ENCODE measurements around the gene THOC7.

The THOC7 gene

DNA sequence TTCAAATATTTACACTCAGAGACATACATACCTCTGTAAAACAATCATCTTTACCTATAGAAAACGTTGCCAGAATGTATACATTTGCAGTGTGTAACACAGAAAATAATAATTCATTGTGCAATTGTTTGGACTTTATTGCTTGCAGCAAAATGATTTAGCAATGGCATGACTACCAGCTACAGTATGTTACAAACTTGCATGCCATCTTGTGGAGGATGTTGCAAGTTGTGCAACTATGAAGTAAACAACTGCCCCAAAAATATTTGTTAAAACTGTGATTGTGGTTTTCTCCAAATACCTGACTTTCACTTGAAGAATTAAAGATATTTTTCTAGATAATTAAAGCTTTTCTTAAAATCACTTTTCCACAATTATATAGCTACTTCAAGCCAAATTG, 71.6 kb downstream of the THOC7 start:
- no peaks in the 10 kb centered on the region for H3F3A ChIP-seq (ENCODE audit: low read depth)
- H3K27me3 ChIP-seq (ENCODE audit: insufficient read depth, low read length, poor library complexity, severe bottlenecking) = no peaks in the 10 kb centered on the region
- no peak overlapping the region for H2AFZ ChIP-seq (ENCODE audit: low read length)
- no peak overlapping the region for H3K4me3 ChIP-seq (ENCODE audit: low read length, poor library complexity, severe bottlenecking)
- H3K9ac ChIP-seq (ENCODE audit: low read depth, low read length, poor library complexity, severe bottlenecking) = no peak overlapping the region
- no peaks in the 10 kb centered on the region for H4K20me1 ChIP-seq (ENCODE audit: insufficient read depth, low read length, poor library complexity, severe bottlenecking)
- no peaks in the 10 kb centered on the region for H3K79me2 ChIP-seq (ENCODE audit: insufficient read depth, low read length)
- no peaks in the 10 kb centered on the region for H3K9me2 ChIP-seq (replicated peaks; ENCODE audit: low read depth, low read length)
- TF ChIP-seq EZH2phosphoT487 (IDR thresholded peaks at IDR 0.05; ENCODE audit: borderline replicate concordance) = no peak
- TF ChIP-seq, protein P1, sequence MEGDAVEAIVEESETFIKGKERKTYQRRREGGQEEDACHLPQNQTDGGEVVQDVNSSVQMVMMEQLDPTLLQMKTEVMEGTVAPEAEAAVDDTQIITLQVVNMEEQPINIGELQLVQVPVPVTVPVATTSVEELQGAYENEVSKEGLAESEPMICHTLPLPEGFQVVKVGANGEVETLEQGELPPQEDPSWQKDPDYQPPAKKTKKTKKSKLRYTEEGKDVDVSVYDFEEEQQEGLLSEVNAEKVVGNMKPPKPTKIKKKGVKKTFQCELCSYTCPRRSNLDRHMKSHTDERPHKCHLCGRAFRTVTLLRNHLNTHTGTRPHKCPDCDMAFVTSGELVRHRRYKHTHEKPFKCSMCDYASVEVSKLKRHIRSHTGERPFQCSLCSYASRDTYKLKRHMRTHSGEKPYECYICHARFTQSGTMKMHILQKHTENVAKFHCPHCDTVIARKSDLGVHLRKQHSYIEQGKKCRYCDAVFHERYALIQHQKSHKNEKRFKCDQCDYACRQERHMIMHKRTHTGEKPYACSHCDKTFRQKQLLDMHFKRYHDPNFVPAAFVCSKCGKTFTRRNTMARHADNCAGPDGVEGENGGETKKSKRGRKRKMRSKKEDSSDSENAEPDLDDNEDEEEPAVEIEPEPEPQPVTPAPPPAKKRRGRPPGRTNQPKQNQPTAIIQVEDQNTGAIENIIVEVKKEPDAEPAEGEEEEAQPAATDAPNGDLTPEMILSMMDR (conservative IDR thresholded peaks at IDR 0.05; ENCODE audit: low read length) = no peak
- H3K9me3 ChIP-seq (ENCODE audit: insufficient read depth, low read depth, low read length) = no peaks in the 10 kb centered on the region
- H3K36me3 ChIP-seq (ENCODE audit: insufficient read depth, low read length) = no peaks in the 10 kb centered on the region
- no peaks in the 10 kb centered on the region for H3K4me1 ChIP-seq (ENCODE audit: insufficient read depth, low read length, poor library complexity, severe bottlenecking)
- no peak overlapping the region for H3K4me2 ChIP-seq (ENCODE audit: low read depth, low read length, poor library complexity, severe bottlenecking)

All from Loucy (cell line).